NCI-H2227 (cell line): Measurements from ENCODE around the gene VPS52.

ENCODE experiments used
- DNase-seq: peaks from one replicate; lab custom pipeline; 2025; ENCODE audit not compliant: unreplicated experiment; lab: John Stamatoyannopoulos, UW

The VPS52 gene

DNA sequence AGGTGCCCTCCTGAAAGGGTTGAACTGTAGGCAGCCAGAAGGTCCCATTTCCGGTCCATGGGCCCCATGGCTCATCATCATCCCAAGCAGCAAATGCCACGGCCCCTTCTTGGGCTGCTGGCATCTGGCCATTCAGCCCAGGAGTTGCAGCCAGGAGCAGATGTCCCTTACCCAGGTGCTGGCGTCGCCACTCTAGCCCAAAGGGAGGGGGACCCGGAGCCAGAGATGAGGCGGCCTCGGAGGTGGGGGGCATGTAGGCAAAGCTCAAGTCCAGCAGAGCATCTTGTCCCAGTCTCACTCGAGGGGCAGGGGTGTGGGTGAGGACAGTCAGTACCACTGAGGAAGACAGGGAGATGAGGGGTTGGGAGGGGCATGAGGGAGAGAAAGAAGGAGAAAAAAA, 33.4 kb upstream of the VPS52 start:
- DNase-seq: no peak

DNA sequence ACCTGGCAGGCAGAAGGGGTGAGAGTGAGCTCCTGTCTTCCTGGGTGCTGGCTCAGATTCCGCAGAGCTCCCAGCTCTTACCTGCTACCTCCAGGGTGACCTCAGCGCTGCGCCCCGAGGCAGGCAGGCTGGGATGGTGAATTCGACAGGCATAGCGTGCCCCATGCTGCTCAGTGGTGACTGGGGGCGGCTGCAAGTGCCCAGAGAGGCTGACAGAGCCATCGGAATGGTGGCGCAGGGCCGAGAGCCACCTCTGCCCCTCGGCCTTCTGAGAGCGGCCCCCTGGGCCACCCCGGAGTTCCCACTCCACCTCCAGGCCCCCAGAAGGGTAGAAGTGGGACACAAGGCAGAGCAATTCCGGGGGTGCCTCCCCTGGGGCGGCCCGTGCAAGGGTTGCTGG, 32.5 kb upstream of the VPS52 start:
- no peak for DNase-seq

DNA sequence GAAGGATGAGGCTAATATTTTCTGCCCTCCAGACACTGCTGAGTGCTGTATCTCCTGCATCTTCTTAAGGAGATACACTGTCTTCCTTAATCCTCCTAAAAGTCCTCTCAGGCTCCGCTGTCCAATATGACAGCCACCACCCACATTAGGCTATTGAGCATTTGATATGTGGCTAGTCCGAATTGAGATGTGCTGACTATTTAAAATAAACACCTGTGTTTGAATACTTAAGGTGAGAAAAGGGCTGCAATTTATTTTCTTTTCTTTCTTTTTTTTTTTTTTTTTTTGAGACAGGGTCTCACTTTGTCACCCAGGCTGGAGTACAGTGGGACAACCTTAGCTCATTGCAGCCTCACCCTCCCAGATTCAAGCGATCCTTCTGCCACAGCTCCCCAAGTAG, 30.2 kb upstream of the VPS52 start:
- no peak for DNase-seq

DNA sequence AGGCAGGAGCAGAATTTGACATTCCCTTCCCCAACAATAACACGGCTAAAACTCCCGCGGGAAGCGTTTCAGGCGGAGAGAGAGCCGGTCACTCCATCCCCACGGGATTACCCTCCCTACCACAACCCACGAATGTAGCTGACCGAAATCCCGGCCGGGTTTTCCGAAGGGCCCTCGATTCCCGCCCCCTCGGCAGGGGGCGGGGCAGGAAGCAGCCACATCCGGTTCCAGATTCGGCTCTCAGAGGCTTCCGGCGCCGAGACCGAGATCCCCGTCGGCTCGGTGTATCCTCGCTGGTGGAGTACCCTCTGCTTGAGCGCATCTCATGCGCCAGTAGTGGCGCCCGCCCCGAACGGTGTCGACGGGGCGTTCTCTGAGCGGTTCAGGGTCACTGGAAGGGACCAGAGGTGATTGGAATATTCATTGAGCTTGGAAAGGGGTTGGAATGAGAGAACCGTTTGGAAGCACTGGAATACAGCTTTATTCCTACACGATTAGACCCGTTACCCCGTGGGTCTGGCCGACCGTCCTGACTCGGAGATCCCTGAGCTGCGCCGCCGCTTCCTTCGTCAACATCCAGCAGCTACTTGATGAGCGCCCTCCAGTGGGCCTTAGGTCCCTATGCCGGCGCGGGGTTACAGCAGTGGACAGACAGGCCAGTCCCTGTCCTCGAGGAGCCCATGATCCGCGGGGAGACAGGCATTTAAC, 27.7 kb upstream of the VPS52 start:
- peak; percentile 97 for DNase-seq

DNA sequence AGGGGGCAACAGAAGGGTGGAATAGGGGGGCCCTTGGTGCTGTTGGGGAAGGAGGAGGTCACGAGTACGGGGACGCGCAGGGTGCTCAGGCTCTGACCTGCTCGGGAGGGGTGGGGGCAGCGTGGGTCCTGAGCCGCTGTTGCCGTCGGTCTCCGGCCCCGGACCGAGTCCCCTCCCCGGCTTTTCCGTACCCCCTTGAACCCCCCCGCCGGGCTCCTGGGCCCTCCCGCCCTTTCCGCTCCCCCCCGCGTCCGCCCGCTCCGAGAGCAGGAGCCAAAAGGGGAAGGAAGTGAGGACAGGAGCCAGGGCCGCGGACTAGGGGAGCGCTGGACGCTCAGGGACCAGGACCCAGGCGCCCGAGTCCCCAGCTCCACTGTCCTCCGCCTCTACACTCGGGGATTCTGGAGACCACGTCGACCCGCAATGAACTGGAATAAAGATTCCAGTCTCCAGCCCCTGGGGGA, 27.1 kb upstream of the VPS52 start, which contains the start of gene RGL2:
Gene RGL2, minus strand, starts transcription at position 170 of the 464 bp plus-strand sequence. CDS start 332 bp downstream, outside the sequence.
- peak; percentile 75 for DNase-seq

DNA sequence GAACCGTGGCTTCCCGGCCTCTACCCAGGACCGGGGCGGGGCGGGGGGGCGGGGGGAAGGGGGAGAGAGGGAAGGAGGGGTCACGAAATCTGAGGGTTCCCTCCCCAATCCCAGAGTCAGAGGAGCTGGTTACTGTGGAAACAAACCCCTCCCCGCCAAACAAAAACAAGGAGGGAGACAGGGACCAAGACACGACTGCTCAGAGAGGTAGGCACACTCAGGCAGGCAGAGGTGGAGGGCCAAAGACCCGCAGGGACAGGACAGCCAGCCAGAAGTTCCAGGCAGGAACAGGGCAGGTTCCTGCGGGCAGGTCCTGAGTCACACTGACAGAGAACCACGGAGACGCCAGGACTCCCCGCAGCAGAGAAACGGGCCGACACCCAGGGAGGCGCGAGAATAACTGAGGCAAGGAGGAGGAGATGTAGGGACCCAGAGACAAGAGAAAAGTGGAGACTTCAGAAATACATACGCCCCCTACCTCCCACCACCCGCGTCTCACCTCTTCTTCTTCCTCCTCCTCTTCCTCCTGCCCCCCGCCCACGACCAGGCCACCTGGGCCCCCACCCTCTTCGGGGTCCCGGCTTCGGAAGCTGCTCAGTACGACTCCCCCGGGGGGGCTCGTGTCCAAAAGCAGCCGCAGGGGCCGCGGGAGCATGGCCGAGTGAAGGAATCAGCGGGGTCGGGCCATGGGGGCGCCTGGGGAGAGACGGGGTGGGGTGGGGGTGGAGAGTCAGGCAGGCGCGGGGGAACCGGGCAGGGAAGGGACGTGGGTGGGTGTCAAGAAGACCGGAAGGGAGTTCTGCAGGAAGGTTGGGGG, 26.5 kb upstream of the VPS52 start:
- peak; percentile 74 for DNase-seq

DNA sequence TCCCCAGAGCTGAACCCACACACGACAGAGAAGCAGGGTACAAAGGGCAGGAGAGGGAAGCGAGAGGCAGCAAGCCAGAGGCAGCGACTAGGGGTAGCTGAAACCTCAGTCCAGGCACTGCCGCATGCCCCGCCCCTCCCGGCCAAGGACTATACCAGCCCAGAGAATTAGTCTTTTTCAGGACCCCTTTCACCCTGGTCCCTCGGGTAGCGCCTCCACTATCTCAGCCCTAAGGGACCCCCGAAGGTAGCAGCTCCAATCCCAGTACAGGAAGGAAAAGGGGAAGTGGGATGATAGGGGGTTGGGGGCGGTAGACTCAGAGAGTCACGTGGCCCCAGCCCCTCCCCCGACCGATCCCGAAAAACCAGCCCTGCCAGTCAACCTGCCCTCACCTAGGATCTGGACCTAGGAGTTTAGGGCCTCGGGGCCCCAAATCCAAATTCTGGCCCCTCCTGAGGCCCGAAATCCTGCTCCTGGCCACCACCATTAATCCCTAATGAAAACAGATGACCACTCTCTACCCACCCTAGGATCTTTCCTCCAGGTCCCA, 25.8 kb upstream of the VPS52 start:
- DNase-seq: peak; percentile 65

DNA sequence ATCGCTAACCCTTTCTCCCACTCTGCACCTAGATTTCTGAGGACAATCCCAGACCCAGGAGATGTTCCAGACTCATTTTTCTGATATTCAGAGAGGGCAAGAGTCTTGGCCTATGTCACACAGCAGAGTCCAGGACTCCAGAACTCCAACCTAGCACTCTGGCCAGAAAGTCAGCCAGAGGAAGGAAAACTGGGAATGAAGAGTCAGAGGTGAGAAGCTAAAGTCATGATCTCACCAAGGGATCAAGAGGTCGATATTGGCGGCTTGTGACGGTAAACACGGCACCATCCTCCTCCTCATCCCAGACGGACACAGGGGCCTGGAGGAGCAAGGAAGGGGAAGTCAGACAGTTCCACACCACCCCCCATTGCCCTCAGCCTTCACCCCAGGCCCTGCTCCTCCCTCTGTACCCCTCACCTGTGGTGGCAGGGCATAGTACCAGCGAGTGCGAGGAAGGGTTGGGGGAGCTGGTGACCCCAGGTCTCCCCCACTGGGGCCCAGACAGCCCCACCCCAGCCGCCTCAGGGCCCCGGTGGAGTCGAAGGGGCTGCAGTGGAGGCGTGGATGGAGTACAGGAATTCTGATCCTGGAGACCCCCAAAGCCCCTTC, 25.2 kb upstream of the VPS52 start:
- DNase-seq: no peak

DNA sequence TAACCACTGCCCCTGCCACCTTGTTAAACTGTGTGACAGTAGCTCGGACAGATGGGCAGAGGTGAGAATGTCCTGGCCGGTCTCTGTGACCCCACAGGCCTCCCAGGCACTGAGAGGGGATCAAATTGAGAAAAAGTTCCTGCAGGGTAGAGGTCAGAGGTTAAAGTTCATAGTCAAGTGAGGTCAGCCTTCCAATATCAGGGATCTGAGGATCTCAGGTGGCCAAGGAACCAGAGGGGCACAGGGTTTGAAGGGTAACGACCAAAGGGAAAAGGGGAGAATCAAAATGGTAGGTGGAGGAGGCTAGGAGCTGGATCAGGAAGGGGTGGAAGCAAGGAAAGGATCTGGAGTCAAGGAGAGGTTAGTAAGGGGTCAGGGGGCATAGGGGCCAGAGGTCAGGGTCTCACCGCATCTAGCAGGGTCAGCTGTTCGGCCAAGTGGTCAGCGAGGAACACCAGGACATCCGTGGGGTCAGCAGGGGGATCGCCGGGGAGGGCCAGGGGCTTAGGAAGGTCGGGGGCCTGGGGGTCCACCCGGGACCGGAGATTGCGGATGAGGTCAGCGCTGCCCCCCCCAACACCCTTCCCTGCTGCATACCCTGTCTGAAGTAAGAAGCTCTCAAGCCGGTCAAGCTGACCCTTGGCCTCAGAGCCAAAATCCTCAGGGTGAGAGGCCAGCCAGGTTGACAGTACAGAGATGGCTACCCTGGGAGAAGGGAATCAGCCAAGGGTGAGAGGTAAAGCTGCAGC, 24.1 kb upstream of the VPS52 start:
- DNase-seq: no peak

DNA sequence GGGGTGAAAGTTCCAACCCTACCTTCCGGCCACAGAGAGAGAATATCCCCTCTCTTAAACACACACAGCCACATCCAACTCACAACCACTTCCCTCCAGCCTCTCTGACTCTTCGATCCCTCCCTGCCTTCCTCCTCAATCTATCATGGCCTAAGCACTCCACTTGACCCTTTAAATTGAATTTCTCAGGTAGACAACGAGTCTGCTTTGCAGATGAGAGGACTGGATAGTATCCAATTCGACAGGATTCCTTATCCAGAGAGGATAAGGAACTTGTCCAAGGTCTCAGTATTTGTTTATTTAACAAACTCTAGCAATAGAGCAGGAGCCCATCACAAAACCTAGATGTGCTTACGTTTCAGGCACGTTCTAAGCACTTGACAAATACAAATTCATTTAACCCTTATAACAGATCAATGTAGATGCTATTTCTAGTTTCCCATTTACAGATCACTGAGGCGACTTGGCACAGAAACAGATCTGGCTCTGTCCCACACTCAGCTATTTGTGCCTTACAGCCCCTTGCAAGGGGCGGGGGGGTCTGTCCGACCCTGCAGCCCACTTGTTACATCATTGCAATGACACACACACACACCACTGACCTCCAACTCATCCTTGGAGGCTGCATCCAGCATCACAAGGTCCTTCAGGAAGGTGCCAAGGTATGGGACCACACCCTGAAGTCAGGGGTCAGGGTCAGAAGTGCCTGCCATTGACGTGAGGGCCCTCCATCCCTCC, 22.6 kb upstream of the VPS52 start:
- no peak for DNase-seq

DNA sequence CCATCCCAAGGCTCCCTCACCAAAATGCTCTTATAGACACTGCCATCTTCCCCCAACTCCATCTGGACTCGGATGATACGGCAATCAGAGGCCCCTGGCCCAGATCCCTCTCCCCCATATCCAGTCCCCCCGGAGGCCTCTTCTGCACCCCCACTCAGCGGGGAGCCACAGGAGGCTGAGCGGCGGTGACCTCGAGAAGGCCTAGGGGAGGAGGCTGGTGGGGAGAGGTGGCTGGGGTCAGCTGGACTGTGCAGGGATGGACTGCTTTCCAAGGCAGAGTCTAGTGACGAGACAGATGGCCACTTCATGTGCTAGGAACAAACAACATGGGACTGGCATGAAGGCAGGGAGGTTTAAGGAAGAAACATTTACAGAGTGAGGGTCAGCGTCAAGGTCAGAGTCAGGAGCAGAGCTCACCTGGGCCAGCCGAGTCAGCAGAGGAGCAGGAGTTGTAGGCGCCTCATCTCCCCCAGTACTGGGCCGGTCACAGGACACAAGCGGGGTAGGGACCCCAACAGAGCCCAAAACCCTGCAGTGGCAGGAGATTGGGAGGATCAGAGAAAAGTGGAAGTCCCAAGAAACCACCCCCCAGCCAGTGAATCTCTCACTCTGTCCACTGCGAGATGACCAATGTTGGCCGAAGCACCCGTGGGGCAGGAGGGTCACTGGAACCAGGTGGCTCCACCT, 21.5 kb upstream of the VPS52 start:
- no peak for DNase-seq

DNA sequence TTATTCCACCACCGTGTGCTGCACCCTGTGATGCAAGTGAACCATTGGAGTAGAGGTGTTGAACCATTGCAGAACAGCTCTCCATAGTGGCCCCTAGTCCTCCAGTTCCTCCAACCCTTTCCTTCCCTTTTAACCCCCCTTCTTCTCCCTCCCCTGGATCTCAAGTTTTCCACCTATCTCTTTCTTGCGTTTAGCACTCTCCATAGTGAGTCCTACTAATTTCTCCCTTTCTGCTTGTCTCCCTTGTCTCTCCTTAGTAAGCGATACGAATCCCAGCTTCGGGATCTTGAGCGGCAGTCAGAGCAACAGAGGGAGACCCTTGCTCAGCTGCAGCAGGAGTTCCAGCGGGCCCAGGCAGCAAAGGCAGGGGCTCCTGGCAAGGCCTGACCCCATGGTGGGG, 18.8 kb upstream of the VPS52 start:
- no peak for DNase-seq

DNA sequence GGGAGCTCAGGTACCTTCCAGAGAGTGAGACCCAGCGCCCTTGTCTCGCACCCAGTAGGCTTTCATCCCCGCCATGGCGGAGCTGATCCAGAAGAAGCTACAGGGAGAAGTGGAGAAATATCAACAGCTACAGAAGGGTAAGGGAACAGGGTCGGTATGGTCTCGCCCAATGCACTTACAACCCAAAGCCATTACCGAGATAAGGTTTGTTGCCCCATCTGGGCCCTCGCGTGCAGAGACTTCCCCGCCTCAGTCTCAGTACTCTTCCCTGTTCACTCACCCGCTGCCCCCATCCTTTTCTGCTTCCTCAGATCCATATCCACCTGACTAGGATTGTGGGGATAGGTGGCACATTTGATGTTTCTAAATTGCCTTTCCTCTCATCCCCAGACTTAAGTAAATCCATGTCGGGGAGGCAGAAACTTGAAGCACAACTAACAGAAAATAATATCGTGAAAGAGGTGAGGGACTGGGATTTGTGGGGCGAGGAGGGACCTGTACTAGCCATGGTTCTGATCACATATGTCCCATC, 18.2 kb upstream of the VPS52 start:
- no peak for DNase-seq

DNA sequence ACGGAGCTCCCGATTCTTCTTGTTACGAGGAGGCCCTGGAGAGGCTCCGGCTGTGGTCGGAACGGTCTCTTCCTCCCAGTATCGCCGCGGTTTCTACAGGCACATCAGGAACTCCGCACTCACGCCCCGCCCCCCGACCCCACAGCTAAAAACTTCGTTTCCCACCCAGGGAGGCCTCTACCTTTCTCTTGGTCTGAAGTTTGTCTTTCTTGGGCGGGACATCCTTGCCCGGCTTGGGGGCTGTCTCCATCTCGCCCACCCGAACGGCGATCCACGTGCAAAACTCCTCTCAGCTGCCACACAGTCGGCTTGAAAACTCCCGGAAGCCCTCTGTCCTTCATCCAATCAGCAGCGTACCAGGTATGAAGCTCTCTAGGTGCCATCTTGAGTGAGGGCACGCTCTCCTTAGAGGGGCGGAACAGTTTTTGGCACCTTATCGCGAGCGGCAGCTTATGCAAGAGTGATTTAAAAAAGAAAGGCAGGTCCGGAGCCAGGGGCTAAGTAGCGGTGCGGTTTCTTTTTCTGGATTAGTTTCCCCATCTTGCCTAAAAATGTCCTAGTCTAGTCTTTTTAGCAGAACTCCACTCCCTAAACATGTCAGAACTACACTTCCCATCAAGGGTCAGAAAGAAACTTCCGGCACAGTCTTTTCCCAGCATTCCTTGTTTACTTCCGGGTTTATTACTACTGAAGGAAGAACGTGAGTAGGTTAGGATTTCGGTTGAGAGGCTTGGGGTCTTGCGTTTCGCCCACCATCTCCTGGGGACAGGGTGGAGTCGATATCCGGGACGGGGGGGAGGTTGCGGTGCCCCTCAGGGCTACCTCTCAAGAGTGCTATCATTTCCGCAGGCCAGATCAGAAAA, 17.5 kb upstream of the VPS52 start, which contains the start of the genes PFDN6 and WDR46:
Gene PFDN6, plus strand, starts transcription at position 681 of the 863 bp plus-strand sequence. CDS start 256 bp downstream, outside the sequence.
Gene WDR46, minus strand, starts transcription at position 319 of the 863 bp plus-strand sequence. Its CDS starts 69 bp downstream, at position 250.
- peak; percentile 90 for DNase-seq

DNA sequence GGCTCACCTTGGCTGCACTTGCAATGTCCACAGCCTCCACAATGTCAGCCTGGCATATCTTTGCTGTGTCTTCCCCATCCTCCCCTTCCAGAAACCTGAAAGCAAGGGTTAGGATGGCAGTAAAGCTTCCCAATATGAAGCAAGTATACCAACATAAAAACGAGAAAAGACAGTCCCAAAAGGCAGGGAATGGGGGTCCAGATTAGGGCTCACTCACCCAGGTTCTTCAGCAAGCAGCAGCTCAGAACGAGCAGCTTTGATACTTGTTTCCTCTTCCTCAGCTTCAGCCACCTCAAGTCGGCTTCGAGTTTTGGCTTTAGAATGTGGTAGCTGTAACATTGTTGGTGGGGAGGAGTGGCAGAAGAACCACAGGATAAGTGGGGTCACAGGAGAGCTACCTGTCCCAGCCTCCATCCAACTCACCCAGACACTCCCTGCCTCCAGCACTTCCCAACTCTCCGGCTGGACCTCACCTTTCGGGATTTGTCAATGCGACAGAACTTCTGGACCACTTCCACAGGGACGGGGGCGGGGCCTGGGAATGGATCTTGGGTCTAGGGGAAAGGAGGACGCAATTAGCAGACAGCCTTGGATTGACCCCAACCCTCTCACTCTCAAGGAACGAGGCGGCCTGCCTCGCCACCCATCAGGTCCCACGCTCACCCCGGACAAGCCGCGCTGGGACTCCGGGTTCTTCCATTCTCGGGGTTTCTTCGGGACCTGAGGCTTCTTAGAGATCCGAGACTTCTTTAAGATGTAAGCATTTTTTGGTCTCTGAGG, 16.7 kb upstream of the VPS52 start:
- DNase-seq: no peak

DNA sequence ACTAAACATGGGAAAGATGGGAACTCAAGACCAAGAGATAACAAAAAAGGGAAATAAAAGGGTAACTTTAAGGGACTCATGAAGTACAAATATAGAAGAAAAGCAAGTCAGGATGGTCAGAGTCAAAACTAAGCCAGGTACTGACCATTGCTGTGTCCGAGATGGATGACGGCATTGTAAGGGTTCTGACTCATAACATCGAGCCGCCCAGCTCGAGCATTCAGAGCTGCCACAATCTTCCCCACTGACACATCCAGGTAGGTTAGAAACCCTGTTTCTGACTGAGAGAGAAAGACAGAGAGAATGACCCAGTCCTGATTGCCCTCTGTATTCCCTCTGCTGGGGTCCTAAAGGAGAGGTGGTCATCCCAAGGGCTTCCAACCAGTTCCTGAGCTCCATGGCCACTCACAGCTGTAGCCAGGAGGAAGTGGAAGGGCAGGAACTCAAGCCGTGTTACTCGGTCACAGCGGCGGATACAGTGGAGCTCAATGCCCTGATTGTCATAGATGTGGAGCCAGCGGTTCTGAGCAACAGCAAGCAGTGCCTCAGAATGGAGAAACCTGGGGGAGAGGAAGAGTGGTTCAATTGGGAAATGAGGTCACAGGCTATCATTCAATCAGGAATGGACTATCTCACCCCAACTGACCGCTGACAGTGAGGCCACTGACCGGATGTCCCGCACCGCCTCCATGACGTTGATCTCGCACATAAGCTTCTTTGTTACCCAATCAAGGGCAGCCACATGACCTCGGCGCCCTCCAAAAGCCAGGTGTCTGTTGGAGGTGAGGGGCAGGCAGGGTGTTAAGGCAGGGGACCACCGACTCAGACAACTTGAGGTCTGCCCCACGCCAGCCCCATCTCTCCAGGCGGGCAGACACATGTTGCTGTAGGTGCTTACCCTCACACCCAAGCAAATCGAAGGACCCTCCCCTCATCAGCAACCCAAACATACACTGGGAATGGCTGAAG, 15.6 kb upstream of the VPS52 start:
- no peak for DNase-seq
